HepG2 (cell line): ENCODE measurements around the gene CCN2. TPM values are rescaled to one million over a fixed set of nuclear protein-coding genes. Genes with fewer than 3 reads are reported as not detected.

Experiments used
- KLF16 ChIP-seq, 2 experiments: sonication (generic) in 1 of 2; formaldehyde crosslinking in 1 of 2; IDR thresholded peaks; 2 replicates each; pipeline versions ENCODE4 v1.6.1 to v1.8.0; 2016 to 2023; ENCODE audit warnings: missing genetic modification reagents in 2 of 2, missing compliant biosample characterization in 1 of 2
- MXD3 ChIP-seq: IDR thresholded peaks from 2 replicates; pipeline ENCODE4 v1.6.1; 2016; ENCODE audit warnings: mild to moderate bottlenecking, missing biosample characterization, missing genetic modification reagents
- NPAS2 ChIP-seq: sonication (generic); formaldehyde crosslinking; IDR thresholded peaks from 2 replicates; pipeline ENCODE4 v1.8.0; 2022; ENCODE audit warnings: mild to moderate bottlenecking, missing genetic modification reagents, borderline replicate concordance
- NR3C1 ChIP-seq: sonication (generic); formaldehyde crosslinking; IDR thresholded peaks from 2 replicates; pipeline ENCODE4 v1.4.0; 2020; ENCODE audit warnings: missing genetic modification reagents
- PRDM4 ChIP-seq: sonication (generic); formaldehyde crosslinking; IDR thresholded peaks from 2 replicates; pipeline ENCODE4 v1.9.0; 2021; ENCODE audit warnings: missing genetic modification reagents, borderline replicate concordance
- SKIL ChIP-seq: sonication (generic); formaldehyde crosslinking; IDR thresholded peaks from 2 replicates; pipeline ENCODE4 v1.8.0; 2022; ENCODE audit warnings: missing genetic modification reagents, mild to moderate bottlenecking, moderate library complexity, borderline replicate concordance
- SMAD3 ChIP-seq: sonication (generic); formaldehyde crosslinking; IDR thresholded peaks from 2 replicates; pipeline ENCODE4 v1.4.0; 2020; ENCODE audit warnings: missing genetic modification reagents
- STAG1 ChIP-seq: sonication (generic); formaldehyde crosslinking; IDR thresholded peaks from 2 replicates; pipeline ENCODE4 v1.4.0; 2020; ENCODE audit warnings: missing genetic modification reagents
- TARDBP ChIP-seq: sonication (generic); formaldehyde crosslinking; IDR thresholded peaks from 2 replicates; pipeline ENCODE4 v1.8.0; 2022; ENCODE audit warnings: mild to moderate bottlenecking, missing genetic modification reagents
- TEAD3 ChIP-seq: optimal IDR thresholded peaks from 2 replicates; pipeline ENCODE3; 2016; ENCODE audit warnings: borderline replicate concordance
- TMF1 ChIP-seq: sonication (generic); formaldehyde crosslinking; IDR thresholded peaks from 2 replicates; pipeline ENCODE4 v1.8.1; 2022; ENCODE audit warnings: low read depth, missing genetic modification reagents
- ZBED4 ChIP-seq: sonication (generic); formaldehyde crosslinking; IDR thresholded peaks from 2 replicates; pipeline ENCODE4 v1.4.0; 2020; ENCODE audit warnings: missing genetic modification reagents, borderline replicate concordance
- ZBTB7B ChIP-seq: sonication (generic); formaldehyde crosslinking; IDR thresholded peaks from 2 replicates; pipeline ENCODE4 v1.4.0; 2020; ENCODE audit warnings: missing genetic modification reagents
- ZNF124 ChIP-seq: sonication (generic); formaldehyde crosslinking; IDR thresholded peaks from 2 replicates; pipeline ENCODE4 v1.4.0; 2020; ENCODE audit warnings: missing genetic modification reagents
- ZNF264 ChIP-seq: sonication (generic); formaldehyde crosslinking; IDR thresholded peaks from 2 replicates; pipeline ENCODE4 v1.4.0; 2020; ENCODE audit warnings: missing genetic modification reagents
- ZNF30 ChIP-seq: sonication (generic); formaldehyde crosslinking; IDR thresholded peaks from 2 replicates; pipeline ENCODE4 v1.5.0; 2020; ENCODE audit warnings: mild to moderate bottlenecking, missing genetic modification reagents
- ZNF550 ChIP-seq: sonication (generic); formaldehyde crosslinking; IDR thresholded peaks from 2 replicates; pipeline ENCODE4 v1.4.0; 2020; ENCODE audit warnings: mild to moderate bottlenecking, missing genetic modification reagents, borderline replicate concordance
- ZNF563 ChIP-seq: sonication (generic); formaldehyde crosslinking; IDR thresholded peaks from 2 replicates; pipeline ENCODE4 v1.8.0; 2022; ENCODE audit warnings: mild to moderate bottlenecking, moderate library complexity, missing genetic modification reagents
- ZNF746 ChIP-seq: sonication (generic); formaldehyde crosslinking; IDR thresholded peaks from 2 replicates; pipeline ENCODE4 v1.8.0; 2022; ENCODE audit warnings: mild to moderate bottlenecking, missing genetic modification reagents
- ZNF780A ChIP-seq: sonication (generic); formaldehyde crosslinking; IDR thresholded peaks from 2 replicates; pipeline ENCODE4 v1.8.0; 2022; ENCODE audit warnings: mild to moderate bottlenecking, missing genetic modification reagents, moderate library complexity
- polyA plus RNA-seq, 8 experiments: library from polyadenylated mRNA; depleted of rRNA in 3 of 8; stranded (reverse) in 7 of 8; unstranded in 1 of 8; fragments of >200 nt; fragmentation: Illumina TruSeq in 4 of 8; extraction: Trizol in 4 of 8; gene quantifications; 2 replicates each; pipeline versions ENCODE4 v1.2.1 to v1.2.3, GENCODE V29; 2011 to 2016; ENCODE audit warnings: low read depth in 4 of 8, missing spikeins in 1 of 8, mixed read lengths in 1 of 8; ENCODE audit not compliant: insufficient read depth in 1 of 8
- total RNA-seq, 5 experiments: library from RNA; depleted of rRNA; stranded (reverse); fragments of >200 nt; fragmentation: Illumina TruSeq; extraction: Trizol; gene quantifications; 2 replicates each; pipeline ENCODE4 v1.2.3, GENCODE V29; 2016; ENCODE audit warnings: low read depth in 1 of 5

The CCN2 gene
- total and polyA plus RNA-seq, 2 of the 13 experiments (the other 11 are each of a cell fraction or from before 2014, with no cell fraction given): 34.7 to 316 TPM

- TF ChIP-seq ZBED4: no peak
- TF ChIP-seq PRDM4 (CRISPR knock-in tag): no peak; the same call in 1 of the 2 replicates
- 0 out of 2 replicates have a peak, but pooled peaks have one; percentile 37 for TF ChIP-seq ZNF550 (CRISPR knock-in tag)
- peak; percentile 85; the same call in 1 of the 2 replicates for TF ChIP-seq ZNF30 (CRISPR knock-in tag)
- TF ChIP-seq SKIL (CRISPR knock-in tag): peak; percentile 82
- peak; percentile 66 for TF ChIP-seq STAG1 (CRISPR knock-in tag)
- TF ChIP-seq ZBTB7B (CRISPR knock-in tag): peak; percentile 18; the same call in 1 of the 2 replicates
- TF ChIP-seq ZNF746 (CRISPR knock-in tag): peak; percentile 9; the same call in 1 of the 2 replicates
- peak; percentile 69; the same call in 1 of the 2 replicates for TF ChIP-seq ZNF563 (CRISPR knock-in tag)
- TF ChIP-seq TMF1: no peak
- TF ChIP-seq NPAS2 (CRISPR knock-in tag): no peak
- peak; percentile 43 for TF ChIP-seq TEAD3 (CRISPR knock-in tag)
- TF ChIP-seq SMAD3: 0 out of 2 replicates have a peak, but pooled peaks have one; percentile 22
- TF ChIP-seq NR3C1 (CRISPR knock-in tag): no peak
- TF ChIP-seq ZNF264 (CRISPR knock-in tag): peak; percentile 74
- TF ChIP-seq TARDBP (CRISPR knock-in tag): peak; percentile 71; the same call in 1 of the 2 replicates
- TF ChIP-seq ZNF780A (CRISPR knock-in tag): peak; percentile 76
- TF ChIP-seq MXD3 (CRISPR knock-in tag): no peak
- peak; percentile 18; the same call in 1 of the 2 replicates for TF ChIP-seq ZNF124
- TF ChIP-seq KLF16 (CRISPR knock-in tag; IDR thresholded peaks at IDR 0.05): peak; percentile 14 to 87; a peak in 1 of 4 replicates
Observed at GRCh38 chr6:131949909-131950766, 1.0 kb downstream of the CCN2 start (continued).
